OCI-LY1 (cell line): Measurements from ENCODE around the gene NFASC.

Source experiments
- EZH2 ChIP-seq: fragments of 200-600 bp; sonication (generic), shearing (Covaris generic); IDR thresholded peaks from 2 replicates; pipeline ENCODE4 v1.8.0; 2017; ENCODE audit warnings: borderline replicate concordance, mixed run types, mild to moderate bottlenecking, antibody characterized with exemption, low read length, moderate library complexity, mixed read lengths
- TF ChIP-seq, protein P1 (sequence below): fragments of 200-600 bp; sonication (generic), shearing (Covaris generic); IDR thresholded peaks from 2 replicates; pipeline ENCODE4 v1.5.1; 2017; ENCODE audit warnings: mild to moderate bottlenecking, antibody characterized with exemption, low read length, moderate library complexity, mixed read lengths

GRCh38 chr1:204875255-204875654 lies 4.6 kb downstream of the NFASC start:
- TF ChIP-seq, protein P1, sequence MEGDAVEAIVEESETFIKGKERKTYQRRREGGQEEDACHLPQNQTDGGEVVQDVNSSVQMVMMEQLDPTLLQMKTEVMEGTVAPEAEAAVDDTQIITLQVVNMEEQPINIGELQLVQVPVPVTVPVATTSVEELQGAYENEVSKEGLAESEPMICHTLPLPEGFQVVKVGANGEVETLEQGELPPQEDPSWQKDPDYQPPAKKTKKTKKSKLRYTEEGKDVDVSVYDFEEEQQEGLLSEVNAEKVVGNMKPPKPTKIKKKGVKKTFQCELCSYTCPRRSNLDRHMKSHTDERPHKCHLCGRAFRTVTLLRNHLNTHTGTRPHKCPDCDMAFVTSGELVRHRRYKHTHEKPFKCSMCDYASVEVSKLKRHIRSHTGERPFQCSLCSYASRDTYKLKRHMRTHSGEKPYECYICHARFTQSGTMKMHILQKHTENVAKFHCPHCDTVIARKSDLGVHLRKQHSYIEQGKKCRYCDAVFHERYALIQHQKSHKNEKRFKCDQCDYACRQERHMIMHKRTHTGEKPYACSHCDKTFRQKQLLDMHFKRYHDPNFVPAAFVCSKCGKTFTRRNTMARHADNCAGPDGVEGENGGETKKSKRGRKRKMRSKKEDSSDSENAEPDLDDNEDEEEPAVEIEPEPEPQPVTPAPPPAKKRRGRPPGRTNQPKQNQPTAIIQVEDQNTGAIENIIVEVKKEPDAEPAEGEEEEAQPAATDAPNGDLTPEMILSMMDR = no peak
- TF ChIP-seq EZH2 = no peak
